IPS DF 6.9 (cell line): Measurements from ENCODE around the gene SLC22A15.
"Not testable (repeated sequence)": the region's sequence is repeated elsewhere in the genome, so short reads cannot be mapped to it uniquely, and the experiment has no call there.

Experiments
- DNase-seq: peaks from one replicate; pipeline ENCODE4 v3.0.0-alpha.2; 2013; ENCODE audit warnings: low read depth, low spot score
- H3K27ac ChIP-seq: one replicate; pipeline ENCODE4 v1.5.1; 2013; ENCODE audit warnings: low read length, control low read depth
- H3K27me3 ChIP-seq: 2 replicates; pipeline ENCODE4 v1.6.1; 2013; ENCODE audit warnings: mild to moderate bottlenecking, low read length; ENCODE audit not compliant: control insufficient read depth, insufficient read depth
- H3K36me3 ChIP-seq: 2 replicates; pipeline ENCODE4 v1.6.1; 2013; ENCODE audit warnings: low read length; ENCODE audit not compliant: control insufficient read depth, insufficient read depth
- H3K4me1 ChIP-seq: 2 replicates; pipeline ENCODE4 v1.6.1; 2013; ENCODE audit warnings: low read length; ENCODE audit not compliant: control insufficient read depth, insufficient read depth
- H3K4me3 ChIP-seq: 2 replicates; pipeline ENCODE4 v1.5.1; 2013; ENCODE audit warnings: mild to moderate bottlenecking, low read length
- H3K9me3 ChIP-seq: 2 replicates; pipeline ENCODE4 v1.6.1; 2013; ENCODE audit warnings: low read length, inconsistent platforms; ENCODE audit not compliant: control insufficient read depth, insufficient read depth
- WGBS: extraction: QIAGEN DNeasy Blood & Tissue Kit; methylation state at CpG from one replicate; pipeline ENCODE4 v1.1.7; 2013; ENCODE audit warnings: mixed read lengths, missing lambda C conversion rate; ENCODE audit not compliant: insufficient read length, insufficient coverage; 5-methylcytosine and 5-hydroxymethylcytosine counted together

SLC22A15 gene

GRCh38 chr1:116031302-116031835 lies 55.1 kb downstream of the SLC22A15 start:
- no peak overlapping the region for H3K27ac ChIP-seq
- no peaks in the 10 kb centered on the region for H3K9me3 ChIP-seq
- no peaks in the 10 kb centered on the region for H3K4me1 ChIP-seq
- WGBS, result no CpG with 5 or more reads among the region's 13 CpGs
- H3K36me3 ChIP-seq, result no peaks in the 10 kb centered on the region
- no peak for DNase-seq
- H3K4me3 ChIP-seq, result no peak overlapping the region
- no peaks in the 10 kb centered on the region for H3K27me3 ChIP-seq

- DNase-seq, result no peak
- H3K4me1 ChIP-seq, result no peaks in the 10 kb centered on the region
- H3K27ac ChIP-seq, result no peak overlapping the region
- no peak overlapping the region for H3K4me3 ChIP-seq
- no CpG with 5 or more reads among the region's 3 CpGs for WGBS
- H3K27me3 ChIP-seq, result no peaks in the 10 kb centered on the region
- H3K36me3 ChIP-seq, result no peaks in the 10 kb centered on the region
- H3K9me3 ChIP-seq, result no peaks in the 10 kb centered on the region
Measured at GRCh38 chr1:116033322-116033721, 57.0 kb downstream of the SLC22A15 start.

GRCh38 chr1:116036255-116036654 lies 59.9 kb downstream of the SLC22A15 start:
- Histone ChIP-seq H3K9me3 (no peaks in the 10 kb centered on the region), H3K36me3 (no peaks in the 10 kb centered on the region), H3K4me3 (no peak overlapping the region), H3K4me1 (no peaks in the 10 kb centered on the region), H3K27me3 (no peaks in the 10 kb centered on the region), H3K27ac (no peak overlapping the region)
- WGBS, result no CpG with 5 or more reads among the region's 4 CpGs
- no peak for DNase-seq

- no peaks in the 10 kb centered on the region for H3K4me1 ChIP-seq
- DNase-seq, result no peak
- H3K27ac ChIP-seq, result no peak overlapping the region
- WGBS, result no CpG with 5 or more reads among the region's 2 CpGs
- no peaks in the 10 kb centered on the region for H3K27me3 ChIP-seq
- no peaks in the 10 kb centered on the region for H3K36me3 ChIP-seq
- no peak overlapping the region for H3K4me3 ChIP-seq
- H3K9me3 ChIP-seq, result no peaks in the 10 kb centered on the region
Measured at GRCh38 chr1:116038679-116039078, 62.4 kb downstream of the SLC22A15 start.

GRCh38 chr1:116044071-116044470 lies 67.8 kb downstream of the SLC22A15 start:
- no peak for DNase-seq
- H3K4me1 ChIP-seq, result no peaks in the 10 kb centered on the region
- no peak overlapping the region for H3K4me3 ChIP-seq
- H3K36me3 ChIP-seq, result no peaks in the 10 kb centered on the region
- H3K9me3 ChIP-seq, result no peaks in the 10 kb centered on the region
- no CpG with 5 or more reads among the region's 4 CpGs for WGBS
- no peaks in the 10 kb centered on the region for H3K27me3 ChIP-seq
- H3K27ac ChIP-seq, result no peak overlapping the region

- not testable (repeated sequence) for H3K27ac ChIP-seq, H3K4me3 ChIP-seq, H3K9me3 ChIP-seq, H3K4me1 ChIP-seq, H3K36me3 ChIP-seq, DNase-seq, H3K27me3 ChIP-seq
- no CpG with 5 or more reads among the region's 8 CpGs for WGBS
Measured at GRCh38 chr1:116046933-116047332, 70.6 kb downstream of the SLC22A15 start.

GRCh38 chr1:116051896-116052295 lies 75.6 kb downstream of the SLC22A15 start:
- WGBS, result no CpG with 5 or more reads among the region's 16 CpGs

GRCh38 chr1:116062201-116062600 lies 85.9 kb downstream of the SLC22A15 start:
- no peaks in the 10 kb centered on the region for H3K27me3 ChIP-seq
- DNase-seq, result no peak
- H3K4me1 ChIP-seq, result no peaks in the 10 kb centered on the region
- H3K9me3 ChIP-seq, result no peaks in the 10 kb centered on the region
- H3K36me3 ChIP-seq, result peaks cover 4% of the 10 kb centered on the region; the same call in 1 of the 2 replicates
- WGBS, result no CpG with 5 or more reads among the region's 1 CpG
- no peak overlapping the region for H3K27ac ChIP-seq
- no peak overlapping the region for H3K4me3 ChIP-seq

More at GRCh38 chr1:116051896-116052295, 75.6 kb downstream of the SLC22A15 start:
- H3K36me3 ChIP-seq, H3K9me3 ChIP-seq, DNase-seq, H3K4me1 ChIP-seq, H3K27ac ChIP-seq, H3K4me3 ChIP-seq, H3K27me3 ChIP-seq: not testable (repeated sequence)

GRCh38 chr1:116064616-116065015 lies 88.3 kb downstream of the SLC22A15 start:
- no CpG with 5 or more reads among the region's 2 CpGs for WGBS
- Histone ChIP-seq H3K4me3 (no peak overlapping the region), H3K36me3 (peaks cover 4% of the 10 kb centered on the region; the same call in 1 of the 2 replicates), H3K27me3 (no peaks in the 10 kb centered on the region), H3K27ac (no peak overlapping the region), H3K9me3 (no peaks in the 10 kb centered on the region), H3K4me1 (no peaks in the 10 kb centered on the region)
- no peak for DNase-seq

GRCh38 chr1:116066868-116067565 lies 90.7 kb downstream of the SLC22A15 start:
- DNase-seq, result no peak
- no peak overlapping the region for H3K4me3 ChIP-seq

GRCh38 chr1:116067566-116067890 lies 91.2 kb downstream of the SLC22A15 start:
- no peak overlapping the region for H3K27ac ChIP-seq

More at GRCh38 chr1:116066868-116067565, 90.7 kb downstream of the SLC22A15 start:
- peaks cover 4% of the 10 kb centered on the region; the same call in 1 of the 2 replicates for H3K36me3 ChIP-seq
- no peaks in the 10 kb centered on the region for H3K27me3 ChIP-seq
- H3K9me3 ChIP-seq, result no peaks in the 10 kb centered on the region
- H3K4me1 ChIP-seq, result no peaks in the 10 kb centered on the region
- H3K27ac ChIP-seq, result no peak overlapping the region
- no CpG with 5 or more reads among the region's 2 CpGs for WGBS

More at GRCh38 chr1:116067566-116067890, 91.2 kb downstream of the SLC22A15 start:
- no peaks in the 10 kb centered on the region for H3K9me3 ChIP-seq
- H3K4me3 ChIP-seq, result no peak overlapping the region
- H3K4me1 ChIP-seq, result no peaks in the 10 kb centered on the region
- H3K27me3 ChIP-seq, result no peaks in the 10 kb centered on the region
- DNase-seq, result no peak
- peaks cover 3% of the 10 kb centered on the region; the same call in 1 of the 2 replicates for H3K36me3 ChIP-seq
- no CpG with 5 or more reads among the region's 2 CpGs for WGBS
